Measurements from ENCODE around the gene PARD6B. TPM values are rescaled to one million over a fixed set of nuclear protein-coding genes. Genes with fewer than 3 reads are reported as not detected.

Gene PARD6B
- total and polyA plus RNA-seq, 2 of the 13 experiments (the other 11 are each of a cell fraction or from before 2014, with no cell fraction given), result 6.9 to 22.2 TPM

DNA sequence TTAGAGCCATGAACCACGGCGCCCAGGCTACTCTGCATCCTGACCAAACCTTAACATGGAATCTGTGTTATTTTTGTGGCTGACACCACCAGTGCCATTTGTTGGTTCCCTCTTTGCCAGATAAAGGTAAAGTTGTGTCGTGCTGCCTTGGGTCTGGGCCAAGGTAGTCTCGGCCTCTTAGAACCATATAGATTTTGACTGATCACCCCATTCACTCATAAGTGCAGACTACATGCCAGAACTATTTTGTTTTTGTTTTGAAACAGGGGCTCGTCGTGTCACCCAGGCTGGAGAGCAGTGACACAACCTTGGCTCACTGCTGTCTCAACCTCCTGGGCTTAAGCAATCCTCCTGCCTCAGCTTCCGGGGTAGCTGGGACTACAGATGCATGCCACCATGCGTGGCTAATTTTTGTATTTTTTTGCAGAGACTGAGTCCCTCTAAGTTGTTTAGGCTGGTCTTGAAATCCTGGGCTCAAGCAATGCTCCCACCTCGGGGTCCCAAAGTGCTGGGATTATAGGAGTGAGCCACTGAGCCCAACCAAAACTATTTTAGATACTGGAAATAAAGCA lies 20.8 kb upstream of the PARD6B start (continued):
- TF ChIP-seq JDP2 (CRISPR knock-in tag; IDR thresholded peaks at IDR 0.05; ENCODE audit: borderline replicate concordance) (no peak), KMT2A (CRISPR knock-in tag; IDR thresholded peaks at IDR 0.05) (no peak), ZBTB3 (CRISPR knock-in tag; IDR thresholded peaks at IDR 0.05; ENCODE audit: borderline replicate concordance, low read depth) (no peak), SRSF1 (optimal IDR thresholded peaks at IDR 0.05; ENCODE audit: low read depth, low read length) (no peak), ZNF768 (CRISPR knock-in tag; IDR thresholded peaks at IDR 0.05) (no peak), ZNF567 (CRISPR knock-in tag; IDR thresholded peaks at IDR 0.05; ENCODE audit: borderline replicate concordance) (no peak), ISX (CRISPR knock-in tag; conservative IDR thresholded peaks at IDR 0.05) (no peak), ZNF383 (CRISPR knock-in tag; IDR thresholded peaks at IDR 0.05; ENCODE audit: borderline replicate concordance) (no peak), NCOA5 (CRISPR knock-in tag; IDR thresholded peaks at IDR 0.05) (no peak), DMAP1 (CRISPR knock-in tag; IDR thresholded peaks at IDR 0.05) (peak; percentile 21; the same call in 1 of the 2 replicates), FOXA1 (IDR thresholded peaks at IDR 0.05) (no peak), FOXA1 (CRISPR knock-in tag; IDR thresholded peaks at IDR 0.05) (no peak; the same call in 1 of the 2 replicates), FOXC1 (CRISPR knock-in tag; IDR thresholded peaks at IDR 0.05; ENCODE audit: borderline replicate concordance) (no peak), ZNF20 (CRISPR knock-in tag; IDR thresholded peaks at IDR 0.05) (no peak), SP2 (CRISPR knock-in tag; IDR thresholded peaks at IDR 0.05) (no peak)
- TF ChIP-seq, protein P1, sequence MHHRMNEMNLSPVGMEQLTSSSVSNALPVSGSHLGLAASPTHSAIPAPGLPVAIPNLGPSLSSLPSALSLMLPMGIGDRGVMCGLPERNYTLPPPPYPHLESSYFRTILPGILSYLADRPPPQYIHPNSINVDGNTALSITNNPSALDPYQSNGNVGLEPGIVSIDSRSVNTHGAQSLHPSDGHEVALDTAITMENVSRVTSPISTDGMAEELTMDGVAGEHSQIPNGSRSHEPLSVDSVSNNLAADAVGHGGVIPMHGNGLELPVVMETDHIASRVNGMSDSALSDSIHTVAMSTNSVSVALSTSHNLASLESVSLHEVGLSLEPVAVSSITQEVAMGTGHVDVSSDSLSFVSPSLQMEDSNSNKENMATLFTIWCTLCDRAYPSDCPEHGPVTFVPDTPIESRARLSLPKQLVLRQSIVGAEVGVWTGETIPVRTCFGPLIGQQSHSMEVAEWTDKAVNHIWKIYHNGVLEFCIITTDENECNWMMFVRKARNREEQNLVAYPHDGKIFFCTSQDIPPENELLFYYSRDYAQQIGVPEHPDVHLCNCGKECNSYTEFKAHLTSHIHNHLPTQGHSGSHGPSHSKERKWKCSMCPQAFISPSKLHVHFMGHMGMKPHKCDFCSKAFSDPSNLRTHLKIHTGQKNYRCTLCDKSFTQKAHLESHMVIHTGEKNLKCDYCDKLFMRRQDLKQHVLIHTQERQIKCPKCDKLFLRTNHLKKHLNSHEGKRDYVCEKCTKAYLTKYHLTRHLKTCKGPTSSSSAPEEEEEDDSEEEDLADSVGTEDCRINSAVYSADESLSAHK (CRISPR knock-in tag; IDR thresholded peaks at IDR 0.05; ENCODE audit: borderline replicate concordance), result no peak
- TF ChIP-seq, protein P2, sequence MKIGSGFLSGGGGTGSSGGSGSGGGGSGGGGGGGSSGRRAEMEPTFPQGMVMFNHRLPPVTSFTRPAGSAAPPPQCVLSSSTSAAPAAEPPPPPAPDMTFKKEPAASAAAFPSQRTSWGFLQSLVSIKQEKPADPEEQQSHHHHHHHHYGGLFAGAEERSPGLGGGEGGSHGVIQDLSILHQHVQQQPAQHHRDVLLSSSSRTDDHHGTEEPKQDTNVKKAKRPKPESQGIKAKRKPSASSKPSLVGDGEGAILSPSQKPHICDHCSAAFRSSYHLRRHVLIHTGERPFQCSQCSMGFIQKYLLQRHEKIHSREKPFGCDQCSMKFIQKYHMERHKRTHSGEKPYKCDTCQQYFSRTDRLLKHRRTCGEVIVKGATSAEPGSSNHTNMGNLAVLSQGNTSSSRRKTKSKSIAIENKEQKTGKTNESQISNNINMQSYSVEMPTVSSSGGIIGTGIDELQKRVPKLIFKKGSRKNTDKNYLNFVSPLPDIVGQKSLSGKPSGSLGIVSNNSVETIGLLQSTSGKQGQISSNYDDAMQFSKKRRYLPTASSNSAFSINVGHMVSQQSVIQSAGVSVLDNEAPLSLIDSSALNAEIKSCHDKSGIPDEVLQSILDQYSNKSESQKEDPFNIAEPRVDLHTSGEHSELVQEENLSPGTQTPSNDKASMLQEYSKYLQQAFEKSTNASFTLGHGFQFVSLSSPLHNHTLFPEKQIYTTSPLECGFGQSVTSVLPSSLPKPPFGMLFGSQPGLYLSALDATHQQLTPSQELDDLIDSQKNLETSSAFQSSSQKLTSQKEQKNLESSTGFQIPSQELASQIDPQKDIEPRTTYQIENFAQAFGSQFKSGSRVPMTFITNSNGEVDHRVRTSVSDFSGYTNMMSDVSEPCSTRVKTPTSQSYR (CRISPR knock-in tag; IDR thresholded peaks at IDR 0.05; ENCODE audit: borderline replicate concordance), result no peak
- TF ChIP-seq, protein P3, sequence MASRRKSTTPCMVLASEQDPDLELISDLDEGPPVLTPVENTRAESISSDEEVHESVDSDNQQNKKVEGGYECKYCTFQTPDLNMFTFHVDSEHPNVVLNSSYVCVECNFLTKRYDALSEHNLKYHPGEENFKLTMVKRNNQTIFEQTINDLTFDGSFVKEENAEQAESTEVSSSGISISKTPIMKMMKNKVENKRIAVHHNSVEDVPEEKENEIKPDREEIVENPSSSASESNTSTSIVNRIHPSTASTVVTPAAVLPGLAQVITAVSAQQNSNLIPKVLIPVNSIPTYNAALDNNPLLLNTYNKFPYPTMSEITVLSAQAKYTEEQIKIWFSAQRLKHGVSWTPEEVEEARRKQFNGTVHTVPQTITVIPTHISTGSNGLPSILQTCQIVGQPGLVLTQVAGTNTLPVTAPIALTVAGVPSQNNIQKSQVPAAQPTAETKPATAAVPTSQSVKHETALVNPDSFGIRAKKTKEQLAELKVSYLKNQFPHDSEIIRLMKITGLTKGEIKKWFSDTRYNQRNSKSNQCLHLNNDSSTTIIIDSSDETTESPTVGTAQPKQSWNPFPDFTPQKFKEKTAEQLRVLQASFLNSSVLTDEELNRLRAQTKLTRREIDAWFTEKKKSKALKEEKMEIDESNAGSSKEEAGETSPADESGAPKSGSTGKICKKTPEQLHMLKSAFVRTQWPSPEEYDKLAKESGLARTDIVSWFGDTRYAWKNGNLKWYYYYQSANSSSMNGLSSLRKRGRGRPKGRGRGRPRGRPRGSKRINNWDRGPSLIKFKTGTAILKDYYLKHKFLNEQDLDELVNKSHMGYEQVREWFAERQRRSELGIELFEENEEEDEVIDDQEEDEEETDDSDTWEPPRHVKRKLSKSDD (CRISPR knock-in tag; IDR thresholded peaks at IDR 0.05; ENCODE audit: low read depth), result no peak
- TF ChIP-seq, protein P4, sequence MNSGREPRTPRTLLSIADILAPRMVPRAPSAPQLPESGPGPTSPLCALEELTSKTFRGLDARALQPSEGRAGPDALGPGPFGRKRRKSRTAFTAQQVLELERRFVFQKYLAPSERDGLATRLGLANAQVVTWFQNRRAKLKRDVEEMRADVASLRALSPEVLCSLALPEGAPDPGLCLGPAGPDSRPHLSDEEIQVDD (CRISPR knock-in tag; IDR thresholded peaks at IDR 0.05; ENCODE audit: borderline replicate concordance), result no peak
- TF ChIP-seq, protein P5, sequence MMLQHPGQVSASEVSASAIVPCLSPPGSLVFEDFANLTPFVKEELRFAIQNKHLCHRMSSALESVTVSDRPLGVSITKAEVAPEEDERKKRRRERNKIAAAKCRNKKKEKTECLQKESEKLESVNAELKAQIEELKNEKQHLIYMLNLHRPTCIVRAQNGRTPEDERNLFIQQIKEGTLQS (CRISPR knock-in tag; IDR thresholded peaks at IDR 0.05), result no peak
- TF ChIP-seq, protein P6, sequence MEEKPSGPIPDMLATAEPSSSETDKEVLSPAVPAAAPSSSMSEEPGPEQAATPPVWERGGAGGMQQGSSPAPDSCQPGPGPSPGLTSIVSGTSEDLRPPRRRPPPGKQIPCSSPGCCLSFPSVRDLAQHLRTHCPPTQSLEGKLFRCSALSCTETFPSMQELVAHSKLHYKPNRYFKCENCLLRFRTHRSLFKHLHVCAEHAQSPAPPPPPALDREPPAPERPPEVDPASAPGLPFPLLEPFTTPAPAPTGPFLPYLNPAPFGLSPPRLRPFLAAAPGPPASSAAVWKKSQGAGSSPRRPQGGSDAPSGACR (CRISPR knock-in tag; IDR thresholded peaks at IDR 0.05), result no peak

Measured in HepG2 (cell line).